Nephron (organoid): Measurements from ENCODE around the gene S100A1.

Source experiments
- H3K27ac Mint-ChIP-seq, 3 experiments: 2 replicates each; pipeline ENCODE4 v1.8.0; 2020; ENCODE audit warnings: mixed read lengths in 3 of 3, mild to moderate bottlenecking in 2 of 3, moderate library complexity in 1 of 3
- H3K27me3 Mint-ChIP-seq: 2 replicates; pipeline ENCODE4 v1.8.0; 2021; ENCODE audit warnings: low read depth, mild to moderate bottlenecking, moderate library complexity, mixed read lengths
- H3K36me3 Mint-ChIP-seq: 2 replicates; pipeline ENCODE4 v1.8.0; 2020; ENCODE audit warnings: low read depth, mixed read lengths
- H3K4me1 Mint-ChIP-seq: 2 replicates; pipeline ENCODE4 v1.8.0; 2020; ENCODE audit warnings: mixed read lengths
- H3K4me3 Mint-ChIP-seq, 3 experiments: 2 replicates each; pipeline ENCODE4 v1.8.0; 2020; ENCODE audit warnings: mild to moderate bottlenecking in 3 of 3, mixed read lengths in 3 of 3, moderate library complexity in 2 of 3
- H3K9me3 Mint-ChIP-seq: 2 replicates; pipeline ENCODE4 v1.8.0; 2020; ENCODE audit warnings: mixed read lengths
- TF ChIP-seq, protein P1 (sequence below), 3 experiments: fragments of 200-600 bp; sonication (generic); IDR thresholded peaks; one replicate each; pipeline ENCODE4 v1.5.0; 2021; ENCODE audit warnings: antibody characterized with exemption in 3 of 3; ENCODE audit not compliant: unreplicated experiment in 3 of 3

S100A1 gene

GRCh38 chr1:153598309-153599172, 29.7 kb upstream of the S100A1 start:
- H3K27me3 Mint-ChIP-seq: peaks cover 3% of the 10 kb centered on the region
- TF ChIP-seq, protein P1, sequence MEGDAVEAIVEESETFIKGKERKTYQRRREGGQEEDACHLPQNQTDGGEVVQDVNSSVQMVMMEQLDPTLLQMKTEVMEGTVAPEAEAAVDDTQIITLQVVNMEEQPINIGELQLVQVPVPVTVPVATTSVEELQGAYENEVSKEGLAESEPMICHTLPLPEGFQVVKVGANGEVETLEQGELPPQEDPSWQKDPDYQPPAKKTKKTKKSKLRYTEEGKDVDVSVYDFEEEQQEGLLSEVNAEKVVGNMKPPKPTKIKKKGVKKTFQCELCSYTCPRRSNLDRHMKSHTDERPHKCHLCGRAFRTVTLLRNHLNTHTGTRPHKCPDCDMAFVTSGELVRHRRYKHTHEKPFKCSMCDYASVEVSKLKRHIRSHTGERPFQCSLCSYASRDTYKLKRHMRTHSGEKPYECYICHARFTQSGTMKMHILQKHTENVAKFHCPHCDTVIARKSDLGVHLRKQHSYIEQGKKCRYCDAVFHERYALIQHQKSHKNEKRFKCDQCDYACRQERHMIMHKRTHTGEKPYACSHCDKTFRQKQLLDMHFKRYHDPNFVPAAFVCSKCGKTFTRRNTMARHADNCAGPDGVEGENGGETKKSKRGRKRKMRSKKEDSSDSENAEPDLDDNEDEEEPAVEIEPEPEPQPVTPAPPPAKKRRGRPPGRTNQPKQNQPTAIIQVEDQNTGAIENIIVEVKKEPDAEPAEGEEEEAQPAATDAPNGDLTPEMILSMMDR (IDR thresholded peaks at IDR 0.05; ENCODE audit: unreplicated experiment in 3 of 3): no peak
- no peak overlapping the region for H3K4me3 Mint-ChIP-seq
- no peaks in the 10 kb centered on the region for H3K36me3 Mint-ChIP-seq
- peak overlapping the region in 2 of 3 experiments; percentile 52 to 87 for H3K27ac Mint-ChIP-seq
- peaks cover 11% of the 10 kb centered on the region for H3K4me1 Mint-ChIP-seq
- H3K9me3 Mint-ChIP-seq: no peaks in the 10 kb centered on the region

DNA sequence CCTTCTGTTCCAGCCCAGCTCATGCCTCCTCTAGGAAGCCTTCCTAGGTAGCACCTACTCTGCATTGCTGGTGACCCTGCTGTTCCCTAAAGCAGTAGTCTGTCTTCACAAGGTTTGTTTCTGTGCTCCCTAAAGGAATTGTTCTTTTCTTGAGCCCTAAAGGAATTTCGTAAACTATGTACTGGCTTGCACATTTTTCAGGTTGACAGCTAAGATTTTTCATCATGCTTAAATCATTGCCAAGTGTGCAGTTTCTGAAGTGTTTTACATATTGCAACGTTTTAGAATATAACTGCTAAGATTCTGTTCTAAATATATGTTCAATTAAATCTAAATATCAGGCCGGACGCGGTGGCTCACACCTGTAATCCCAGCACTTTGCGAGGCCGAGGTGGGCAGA, 28.4 kb upstream of the S100A1 start:
- Mint-ChIP-seq H3K36me3 (no peaks in the 10 kb centered on the region), H3K27me3 (peaks cover 3% of the 10 kb centered on the region), H3K9me3 (no peaks in the 10 kb centered on the region), H3K4me1 (peaks cover 11% of the 10 kb centered on the region), H3K27ac (no peak overlapping the region), H3K4me3 (no peak overlapping the region)
- TF ChIP-seq, protein P1 (IDR thresholded peaks at IDR 0.05; ENCODE audit: unreplicated experiment in 3 of 3): no peak

DNA sequence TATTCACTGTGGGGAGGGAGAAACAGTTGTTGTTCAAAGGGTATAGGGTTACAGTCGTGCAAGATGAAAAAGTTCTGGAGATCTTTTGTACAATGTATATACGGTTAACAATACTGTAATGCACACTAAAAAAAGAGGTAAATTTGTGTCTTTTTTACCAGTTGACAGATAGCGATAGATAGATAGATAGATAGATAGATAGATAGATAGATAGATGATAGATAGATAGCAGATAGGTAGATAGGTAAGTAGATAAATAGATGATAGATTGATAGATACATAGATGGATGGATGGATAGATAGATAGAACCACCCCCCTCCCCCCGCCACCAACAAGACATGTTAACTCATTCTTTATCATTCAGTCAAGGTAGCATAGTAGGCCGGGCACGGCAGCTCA, 25.5 kb upstream of the S100A1 start:
- no peaks in the 10 kb centered on the region for H3K9me3 Mint-ChIP-seq
- H3K36me3 Mint-ChIP-seq: peaks cover 7% of the 10 kb centered on the region
- H3K27me3 Mint-ChIP-seq: peaks cover 1% of the 10 kb centered on the region
- TF ChIP-seq, protein P1 (IDR thresholded peaks at IDR 0.05; ENCODE audit: unreplicated experiment in 3 of 3): no peak
- H3K27ac Mint-ChIP-seq: no peak overlapping the region
- peaks cover 19% of the 10 kb centered on the region for H3K4me1 Mint-ChIP-seq
- H3K4me3 Mint-ChIP-seq: no peak overlapping the region

DNA sequence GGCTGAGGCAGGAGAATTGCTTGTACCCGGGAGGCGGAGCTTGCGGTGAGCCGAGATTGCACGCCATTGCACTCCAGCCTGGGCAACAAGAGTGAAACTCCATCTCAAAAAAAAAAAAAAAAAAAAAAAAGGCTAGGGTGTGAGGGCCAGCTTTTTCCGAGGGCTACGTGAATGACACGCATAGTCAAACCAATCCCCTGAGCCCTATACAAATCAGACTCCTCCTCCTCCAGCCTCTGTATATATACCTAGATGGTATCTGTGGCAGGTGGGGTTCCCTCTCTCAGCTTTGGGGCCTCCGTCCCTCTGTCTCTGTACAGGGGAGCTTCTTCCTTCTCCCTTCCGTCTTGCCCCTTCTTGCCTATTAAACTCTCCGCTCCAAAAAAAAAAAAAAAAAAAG, 22.0 kb upstream of the S100A1 start:
- peaks cover 38% of the 10 kb centered on the region for H3K4me1 Mint-ChIP-seq
- H3K9me3 Mint-ChIP-seq: no peaks in the 10 kb centered on the region
- no peaks in the 10 kb centered on the region for H3K27me3 Mint-ChIP-seq
- H3K27ac Mint-ChIP-seq: peak overlapping the region in 1 of 3 experiments; percentile 67
- H3K36me3 Mint-ChIP-seq: peaks cover 7% of the 10 kb centered on the region
- TF ChIP-seq, protein P1 (IDR thresholded peaks at IDR 0.05; ENCODE audit: unreplicated experiment in 3 of 3): no peak
- H3K4me3 Mint-ChIP-seq: no peak overlapping the region

DNA sequence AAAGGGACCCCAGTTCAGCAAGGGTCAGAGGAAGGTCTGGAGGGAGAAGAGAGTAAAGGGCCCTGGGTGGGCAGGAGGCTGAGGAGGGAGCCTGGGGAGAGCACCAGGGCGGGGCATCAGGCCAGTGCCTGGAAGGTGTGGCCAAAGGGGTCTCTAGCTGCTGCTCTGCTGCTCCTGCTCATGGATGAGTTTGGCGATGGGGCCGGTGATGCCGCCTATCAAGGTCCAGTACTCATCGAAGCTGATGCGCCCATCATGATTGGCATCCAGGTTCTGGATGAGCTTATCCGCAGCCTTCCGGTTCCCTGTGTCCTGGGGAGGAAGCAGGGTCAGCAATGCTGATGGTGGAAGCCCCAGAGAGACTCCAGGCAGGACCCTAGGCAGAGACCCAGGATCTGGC, 20.9 kb upstream of the S100A1 start:
- no peaks in the 10 kb centered on the region for H3K9me3 Mint-ChIP-seq
- peaks cover 50% of the 10 kb centered on the region for H3K4me1 Mint-ChIP-seq
- H3K27me3 Mint-ChIP-seq: no peaks in the 10 kb centered on the region
- peak overlapping the region in 2 of 3 experiments; percentile 69 to 83 for H3K27ac Mint-ChIP-seq
- H3K36me3 Mint-ChIP-seq: peaks cover 7% of the 10 kb centered on the region
- TF ChIP-seq, protein P1 (IDR thresholded peaks at IDR 0.05; ENCODE audit: unreplicated experiment in 3 of 3): no peak
- peak overlapping the region in 1 of 3 experiments; percentile 53 for H3K4me3 Mint-ChIP-seq
